CD4-positive, alpha-beta T cell treated with Interleukin-12 subunit alpha and Interleukin-12 subunit beta, for 1 hour (primary cell): ENCODE measurements around the gene OR10A6.

Source experiments
- DNase-seq: peaks from one replicate; pipeline ENCODE4 v3.0.0-alpha.2; 2020

OR10A6 gene, protein sequence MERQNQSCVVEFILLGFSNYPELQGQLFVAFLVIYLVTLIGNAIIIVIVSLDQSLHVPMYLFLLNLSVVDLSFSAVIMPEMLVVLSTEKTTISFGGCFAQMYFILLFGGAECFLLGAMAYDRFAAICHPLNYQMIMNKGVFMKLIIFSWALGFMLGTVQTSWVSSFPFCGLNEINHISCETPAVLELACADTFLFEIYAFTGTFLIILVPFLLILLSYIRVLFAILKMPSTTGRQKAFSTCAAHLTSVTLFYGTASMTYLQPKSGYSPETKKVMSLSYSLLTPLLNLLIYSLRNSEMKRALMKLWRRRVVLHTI

DNA sequence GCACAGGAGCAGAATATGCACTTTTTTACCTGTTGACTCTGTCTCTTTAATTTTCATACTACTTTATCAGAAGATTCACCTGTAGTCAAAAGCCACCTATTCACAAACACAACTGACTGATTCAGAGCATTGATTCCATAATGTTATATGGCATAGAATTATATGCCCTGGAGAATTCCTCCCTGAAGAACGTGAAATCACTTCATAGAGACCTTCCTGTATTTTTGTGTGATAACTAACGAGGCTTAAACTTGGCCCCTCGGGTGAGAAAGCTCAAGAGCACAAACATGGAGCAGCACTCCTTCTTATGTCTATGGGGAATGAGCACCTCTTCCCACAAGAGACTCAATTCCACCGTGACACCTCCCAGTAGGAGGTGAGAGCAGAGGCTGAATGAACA is at the start of gene OR10A6:
OR10A6 (minus strand) TSS at position 101 of the 400 bp plus-strand sequence. CDS start 2,606 bp downstream, outside the sequence.
- DNase-seq, result no peak

DNA sequence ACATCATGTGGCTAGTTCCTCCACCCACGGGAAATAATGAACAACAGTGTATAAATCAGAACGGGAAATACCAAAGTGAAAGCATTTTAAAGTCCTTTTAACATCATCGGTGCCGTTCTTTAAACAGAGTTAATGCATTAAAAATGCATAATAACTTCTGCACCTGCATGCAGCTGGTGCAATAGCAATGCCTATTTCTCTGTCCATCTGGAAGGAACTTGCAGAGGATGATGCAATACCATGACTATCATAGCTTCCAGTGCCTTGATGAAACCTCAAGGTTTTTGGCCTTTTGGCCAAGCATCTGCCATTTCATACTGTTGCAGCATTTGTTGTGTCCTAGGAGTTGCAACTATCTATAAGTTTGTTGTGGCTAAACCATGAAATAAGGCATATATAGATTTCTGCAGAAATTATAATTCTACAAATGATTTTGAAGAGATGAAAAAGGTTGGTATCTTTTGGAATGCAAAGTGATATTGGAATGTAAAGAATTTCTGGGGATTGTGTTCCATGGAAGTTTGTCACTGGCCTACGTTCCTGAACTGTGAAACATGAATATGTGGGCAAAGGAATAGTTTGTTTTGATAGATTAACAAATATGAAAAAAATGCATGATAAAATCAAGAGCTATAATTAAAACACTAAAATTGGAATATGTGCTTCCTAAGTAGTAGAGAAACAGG is 46.3 kb upstream of the OR10A6 start:
- DNase-seq, result no peak

DNA sequence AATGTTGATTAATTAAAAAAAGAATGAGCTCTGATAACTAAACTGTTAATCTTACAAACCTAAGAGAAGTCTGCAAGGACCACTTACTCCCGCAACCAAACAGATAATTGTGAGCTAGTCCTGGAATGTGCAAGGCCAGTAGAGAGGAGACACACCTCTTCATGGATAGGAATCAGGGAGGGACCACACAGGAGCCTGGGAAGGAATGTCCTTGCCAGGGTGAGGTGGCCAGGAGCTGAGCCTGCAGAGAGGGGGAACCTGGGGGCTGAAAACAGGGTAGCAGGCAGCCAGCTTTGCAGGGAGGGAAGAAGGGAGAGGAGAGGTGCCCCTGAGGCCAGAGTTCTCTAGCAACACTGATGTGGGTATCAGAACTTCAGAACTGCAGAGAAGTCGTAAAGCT is 43.6 kb upstream of the OR10A6 start:
- no peak for DNase-seq

DNA sequence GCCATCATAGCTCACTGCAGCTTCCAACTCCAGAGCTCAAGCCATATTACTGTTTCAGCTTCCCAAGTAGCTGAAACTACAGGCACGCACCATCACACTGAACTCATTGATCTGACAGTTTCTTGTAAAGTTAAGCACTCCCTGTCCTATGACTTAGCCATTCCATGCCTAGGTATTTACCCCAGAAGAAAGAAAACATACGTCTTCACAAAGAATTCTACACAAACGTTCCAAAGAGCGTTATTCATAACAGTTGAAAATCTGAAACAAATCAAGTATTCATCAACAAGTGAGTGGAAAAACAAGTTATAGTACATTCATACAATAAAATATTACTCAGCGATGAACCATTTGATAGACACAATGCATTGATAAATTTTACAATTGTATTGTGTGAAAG is 41.9 kb upstream of the OR10A6 start:
- DNase-seq, result no peak

DNA sequence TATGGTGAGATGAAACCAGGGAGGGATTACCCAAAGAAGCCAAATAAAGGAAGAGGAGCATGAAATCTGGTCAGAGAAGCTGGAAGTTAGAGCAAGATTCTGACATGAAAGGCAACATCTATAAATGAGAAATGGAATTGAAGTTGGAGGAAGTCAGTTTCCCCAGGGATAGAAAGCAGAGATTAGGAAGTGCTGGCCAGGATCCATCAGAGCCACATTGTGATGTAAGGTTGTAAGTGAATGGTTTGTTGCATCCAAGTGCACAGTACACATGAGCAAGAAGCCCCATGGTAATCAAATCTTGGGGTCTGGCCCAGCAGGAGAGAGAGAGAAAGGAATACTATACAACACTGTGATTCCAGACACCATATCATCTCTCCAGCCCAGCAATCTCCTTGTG is 40.8 kb upstream of the OR10A6 start:
- no peak for DNase-seq

DNA sequence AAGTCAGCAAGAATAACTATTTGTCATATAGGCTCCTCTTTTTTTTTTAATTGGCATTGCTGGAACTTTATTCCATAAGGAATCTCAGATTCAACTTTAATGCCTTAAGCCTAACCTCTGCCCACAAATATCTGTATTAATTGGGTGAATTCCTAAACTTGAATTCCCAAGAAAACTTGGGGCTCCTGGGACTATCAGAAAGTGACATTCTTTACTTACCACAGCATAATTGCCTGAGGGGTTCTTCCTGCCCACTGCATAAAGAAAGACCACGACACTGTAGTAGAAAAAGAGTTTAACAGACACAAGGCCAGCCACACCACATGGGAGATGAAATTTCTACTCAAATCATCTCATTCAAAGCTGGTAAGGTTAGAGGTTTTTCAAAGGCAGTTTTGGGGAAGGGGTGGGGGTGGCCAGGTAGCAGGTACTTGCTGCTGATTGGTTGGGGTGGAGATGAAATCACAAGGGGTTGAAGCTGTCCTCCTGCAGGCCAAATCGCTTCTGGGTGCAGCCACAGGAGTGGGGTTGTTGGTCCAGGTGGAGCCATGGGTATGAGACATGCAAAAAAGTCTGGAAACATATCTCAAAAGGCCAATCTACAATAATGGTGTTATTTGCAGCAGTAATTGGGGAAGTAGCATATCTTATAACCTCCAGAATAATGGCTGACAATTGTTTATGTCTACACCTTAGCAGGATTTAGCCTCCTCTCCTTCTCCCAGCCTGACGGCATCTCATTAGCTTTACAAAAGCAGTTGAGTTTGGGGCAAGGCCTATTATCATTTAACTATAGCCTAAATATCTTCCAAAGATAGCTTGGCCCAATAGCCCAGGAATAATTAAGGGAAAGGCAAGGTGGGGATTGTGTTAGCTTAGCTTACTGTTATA is 38.9 kb upstream of the OR10A6 start:
- DNase-seq, result no peak

DNA sequence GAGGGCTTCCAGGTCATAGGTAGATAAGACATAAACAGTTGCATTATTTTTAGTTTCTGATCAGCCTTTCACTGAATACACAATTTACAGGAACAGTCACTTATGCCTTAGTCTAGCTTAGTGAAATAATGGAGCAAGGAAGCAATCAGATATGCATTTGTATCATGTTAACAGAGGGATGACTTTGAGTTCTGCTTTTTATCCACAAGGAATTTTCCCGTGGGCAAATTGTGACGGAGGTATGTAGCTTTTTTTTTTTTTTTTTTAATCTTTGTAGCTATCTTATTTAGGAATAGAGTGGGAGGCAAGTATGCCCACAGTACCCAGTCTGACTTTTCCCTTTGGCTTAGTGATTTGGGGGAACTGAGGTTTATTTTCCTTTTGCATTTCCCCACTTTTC is 37.6 kb upstream of the OR10A6 start:
- DNase-seq, result no peak

DNA sequence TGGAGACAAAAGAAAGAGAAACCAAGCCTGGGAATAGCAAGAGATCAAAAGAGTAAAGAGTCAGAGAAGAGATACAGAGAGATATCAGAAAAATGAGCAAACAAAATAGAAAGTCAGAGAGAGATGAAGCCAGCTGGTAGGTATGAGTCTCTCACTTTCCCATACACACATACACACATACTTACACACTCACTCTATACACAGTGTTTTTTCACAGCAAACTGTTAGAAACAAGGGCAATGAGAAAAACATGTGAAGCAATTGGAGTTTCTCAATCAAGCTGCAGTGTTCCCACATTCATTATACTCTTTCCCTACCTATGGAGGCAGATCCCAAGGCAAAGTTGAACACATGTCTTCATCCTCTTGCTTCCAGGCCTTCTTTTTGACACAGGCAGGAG is 36.8 kb upstream of the OR10A6 start:
- DNase-seq, result no peak

DNA sequence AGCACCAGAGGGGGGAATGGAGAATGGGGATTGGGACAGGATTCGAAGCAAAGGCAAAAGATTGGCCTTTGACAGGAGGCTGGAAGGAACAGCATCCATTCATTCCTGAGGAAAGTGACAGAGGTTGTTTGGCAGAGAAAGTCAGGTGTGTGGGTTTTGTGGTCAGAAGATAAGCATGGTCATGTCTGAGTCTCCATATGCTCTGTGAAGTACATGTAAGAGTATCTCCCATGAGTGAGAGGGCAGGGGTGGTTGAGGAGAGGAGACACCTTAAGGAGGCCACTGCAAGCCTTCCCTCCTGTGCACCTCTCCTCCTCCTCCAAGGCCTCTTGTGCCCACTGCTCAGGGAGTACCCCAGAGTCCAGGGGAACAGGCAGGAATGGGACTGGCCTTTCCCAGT is 36.0 kb upstream of the OR10A6 start:
- DNase-seq, result no peak

DNA sequence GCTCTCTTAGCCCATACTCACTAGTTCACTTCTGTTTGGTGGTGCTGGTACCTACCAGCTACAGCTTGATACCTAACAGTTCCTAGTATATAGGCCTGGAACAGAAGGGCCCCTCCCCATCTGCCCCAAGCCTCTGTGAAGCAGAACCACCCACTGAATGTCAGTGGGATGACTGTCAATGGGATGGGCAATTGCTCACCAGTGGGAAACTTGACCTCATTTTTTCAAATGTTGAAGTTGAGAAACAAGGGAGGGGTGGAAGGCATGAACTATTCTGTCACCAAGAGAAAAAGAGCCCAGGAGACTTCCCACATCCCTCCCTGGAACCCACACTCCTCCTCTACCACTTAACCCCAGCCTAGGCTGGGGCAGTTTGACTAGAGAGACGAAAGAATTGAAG is 34.3 kb upstream of the OR10A6 start, which contains the start of gene NLRP10:
NLRP10 (minus strand) TSS at position 62 of the 400 bp plus-strand sequence. CDS start 1,952 bp downstream, outside the sequence.
- no peak for DNase-seq

DNA sequence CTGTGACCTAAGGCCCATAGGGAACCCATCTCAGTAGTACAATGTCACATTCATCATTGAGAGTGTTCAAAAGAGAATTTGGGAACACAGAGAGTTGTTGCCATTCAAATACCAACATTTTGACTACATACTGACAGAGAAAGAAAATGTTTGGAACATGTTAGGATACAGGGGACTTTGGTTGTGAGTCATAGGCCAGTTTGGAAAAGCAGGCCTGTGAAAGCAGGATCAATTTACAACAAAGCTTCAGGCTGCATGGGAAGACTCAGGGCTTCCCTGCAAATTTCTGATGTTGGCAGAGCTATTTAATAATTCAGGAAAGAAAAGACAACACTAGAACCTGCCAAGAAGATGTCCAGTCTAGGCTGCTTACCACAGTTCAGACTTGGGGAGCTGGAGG is 33.8 kb upstream of the OR10A6 start:
- no peak for DNase-seq

DNA sequence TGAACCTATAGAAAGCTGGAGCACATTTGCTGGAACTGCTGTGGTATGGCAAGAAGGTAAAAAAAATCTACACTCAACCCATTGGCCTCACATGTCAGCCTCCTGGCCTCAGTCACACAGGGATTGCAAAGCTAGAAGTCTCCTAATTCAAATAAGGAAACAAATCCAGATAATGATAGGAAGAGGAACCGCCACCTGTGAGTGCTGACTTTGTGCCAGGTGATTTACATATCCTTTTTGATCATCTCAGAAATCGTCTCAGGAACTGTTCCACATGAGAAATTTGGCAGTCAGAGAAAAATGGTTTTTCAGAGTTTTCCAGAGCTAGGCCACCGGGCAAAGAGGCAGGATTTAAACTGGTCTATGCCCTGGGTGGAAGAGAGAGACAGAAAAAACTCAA is 33.2 kb upstream of the OR10A6 start:
- DNase-seq, result no peak

DNA sequence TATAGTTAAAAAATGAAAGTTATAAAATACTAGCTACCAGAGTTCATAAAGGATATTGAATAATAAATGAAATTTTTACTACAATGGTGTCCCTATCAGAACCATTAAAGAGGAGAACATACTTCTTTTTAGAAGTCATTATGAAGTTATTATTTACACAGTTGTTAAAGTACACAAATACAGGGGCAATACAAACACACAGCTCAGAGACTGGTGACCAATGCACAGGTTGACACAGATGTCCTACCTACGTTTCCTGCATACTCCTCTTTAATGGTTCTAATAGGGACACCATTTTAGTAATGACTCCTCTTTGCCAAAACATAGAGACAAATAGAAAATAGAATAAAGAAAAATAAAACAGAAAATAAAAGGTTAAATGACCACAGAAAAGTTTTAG is 24.1 kb upstream of the OR10A6 start:
- no peak for DNase-seq

DNA sequence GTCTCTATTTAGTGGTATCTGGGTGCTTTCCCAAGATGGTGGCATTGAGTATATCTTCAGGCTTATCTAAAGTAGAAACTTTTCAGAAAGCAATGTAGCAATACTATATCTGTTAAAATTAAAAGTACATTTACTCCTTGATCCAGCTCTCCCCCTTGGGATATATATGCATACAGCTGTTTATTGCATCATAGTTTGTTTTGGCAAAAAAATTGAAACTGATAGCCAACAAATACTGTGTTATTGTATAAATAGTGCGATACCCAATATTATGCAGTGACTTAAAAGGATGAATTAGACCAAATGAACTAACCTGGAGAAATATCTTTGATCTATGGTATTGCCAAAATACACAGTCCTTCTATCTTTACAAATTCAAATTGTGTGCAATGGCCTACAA is 18.9 kb upstream of the OR10A6 start:
- no peak for DNase-seq

DNA sequence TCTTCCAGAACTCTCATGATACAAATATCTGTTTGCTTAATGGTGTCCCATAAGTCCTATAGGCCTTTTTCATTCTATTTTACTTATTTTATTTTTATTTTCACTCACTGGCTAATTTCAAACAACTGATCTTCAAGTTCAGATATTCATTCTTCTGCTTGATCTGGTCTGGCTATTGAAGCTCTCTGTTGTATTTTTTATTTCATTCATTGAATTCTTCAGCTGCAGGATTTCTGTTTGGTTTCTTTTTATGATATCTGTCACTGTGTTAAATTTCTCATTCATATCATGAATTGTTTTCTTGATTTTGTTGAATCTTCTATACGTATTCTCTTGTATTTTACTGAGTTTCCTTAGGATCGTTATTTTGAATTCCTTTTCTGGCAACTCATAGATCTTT is 13.1 kb upstream of the OR10A6 start:
- no peak for DNase-seq

DNA sequence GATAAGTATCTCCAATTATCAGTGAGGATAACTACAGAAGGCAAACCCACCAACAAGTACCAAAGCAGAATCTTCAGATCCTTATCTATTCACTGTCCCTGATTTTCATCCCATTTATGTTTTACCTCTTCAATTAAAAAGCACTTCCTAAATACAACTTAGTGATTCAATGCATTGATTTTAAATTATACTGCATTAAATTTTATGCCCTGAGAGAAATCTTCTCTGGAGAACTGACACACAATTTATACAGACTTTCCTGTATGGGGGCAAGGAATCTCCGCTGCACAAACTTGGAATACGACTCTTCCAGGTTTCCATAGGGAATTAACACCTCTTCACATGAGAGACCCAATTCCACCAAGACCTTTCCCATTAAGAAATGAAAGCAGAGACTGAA is 10.5 kb upstream of the OR10A6 start, which contains the start of gene OR10A3:
OR10A3 (minus strand) TSS at position 101 of the 400 bp plus-strand sequence. CDS start 2,188 bp downstream, outside the sequence.
- no peak for DNase-seq

DNA sequence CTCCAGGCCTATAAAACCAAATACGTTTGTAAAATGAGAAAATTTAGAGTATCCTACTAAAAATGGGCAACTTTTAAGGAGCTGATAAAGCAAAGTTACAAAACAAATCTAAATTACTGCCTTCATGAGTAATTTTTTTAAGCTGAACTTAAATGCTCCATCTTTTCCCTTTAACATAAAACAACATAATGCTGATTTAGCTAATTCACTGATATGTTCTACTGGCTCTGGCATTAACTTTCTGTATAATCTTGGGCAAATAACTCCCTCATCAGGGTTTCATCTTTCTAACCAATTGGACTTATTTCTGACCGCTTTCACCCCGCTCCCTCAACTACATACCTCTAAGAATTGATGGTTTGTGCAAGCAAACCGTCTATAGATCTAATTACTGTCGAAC is 10.1 kb upstream of the OR10A6 start:
- no peak for DNase-seq

DNA sequence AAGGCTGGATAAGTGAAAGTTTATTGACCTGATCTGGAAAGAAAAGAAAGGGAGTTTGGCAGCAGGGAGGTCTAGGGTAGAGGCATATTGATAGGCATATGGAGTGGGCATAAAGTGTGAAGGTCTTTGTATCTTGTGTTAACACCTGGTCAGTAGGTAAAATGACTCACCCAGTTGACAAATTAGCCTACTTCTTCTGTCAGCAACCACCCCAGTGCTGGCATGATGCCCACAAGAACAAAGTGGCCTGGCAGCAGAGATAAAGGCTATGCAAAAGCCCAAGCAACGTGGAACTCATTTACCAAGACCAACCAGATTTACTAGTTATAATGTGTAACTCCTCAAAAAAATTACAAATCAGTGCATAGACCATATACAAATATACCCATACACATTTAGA is 5.5 kb upstream of the OR10A6 start:
- no peak for DNase-seq

DNA sequence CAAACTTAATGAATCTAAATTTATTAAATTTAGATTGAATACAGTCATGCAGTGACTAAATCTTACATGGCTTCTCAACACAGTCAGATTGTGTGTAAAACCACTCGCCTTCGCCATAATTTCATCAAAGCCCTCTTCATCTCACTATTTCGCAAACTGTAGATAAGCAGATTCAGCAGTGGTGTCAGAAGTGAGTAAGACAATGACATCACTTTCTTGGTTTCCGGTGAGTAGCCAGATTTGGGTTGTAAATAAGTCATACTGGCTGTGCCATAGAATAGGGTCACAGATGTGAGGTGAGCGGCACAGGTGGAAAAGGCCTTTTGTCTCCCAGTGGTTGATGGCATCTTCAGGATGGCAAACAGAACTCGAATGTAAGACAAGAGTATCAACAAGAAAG is 3.4 kb downstream of the OR10A6 start:
- DNase-seq, result no peak

DNA sequence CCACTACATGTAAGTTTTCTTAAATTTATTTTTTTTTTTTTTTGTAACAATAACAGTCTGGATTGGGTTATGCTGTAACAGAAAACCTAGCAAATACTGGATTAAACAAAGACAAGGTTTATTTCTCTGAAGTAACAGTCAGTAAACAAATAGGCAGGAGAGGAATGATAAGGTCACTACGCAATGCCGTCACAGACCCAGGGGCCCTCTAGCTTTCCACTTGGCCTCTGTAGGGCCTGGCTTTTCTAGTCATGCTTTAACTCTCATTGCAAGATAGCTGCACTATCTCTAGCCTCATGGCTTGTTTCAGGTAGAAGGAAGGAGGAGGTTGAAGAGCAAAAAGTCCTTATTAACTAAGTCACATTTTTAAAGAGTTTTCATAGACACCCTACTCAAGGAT is 6.5 kb downstream of the OR10A6 start:
- DNase-seq, result no peak

DNA sequence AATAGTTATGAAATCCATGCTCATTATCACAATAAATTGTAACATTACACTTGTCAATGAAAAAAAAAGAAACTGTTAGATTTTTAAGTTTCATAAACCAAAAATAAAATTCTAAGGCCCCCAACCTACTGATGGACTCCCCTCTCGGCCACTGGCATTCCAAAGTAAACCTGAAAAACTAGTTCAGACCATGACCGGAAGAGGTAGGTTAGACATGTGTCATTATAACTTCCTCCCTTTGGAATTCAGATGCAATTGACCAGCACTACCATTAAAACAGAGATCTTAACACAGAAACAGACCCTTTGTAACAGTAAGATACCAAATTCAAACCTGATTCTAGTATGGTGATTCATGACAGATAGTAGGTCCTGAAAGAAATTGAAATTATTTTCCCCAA is 12.9 kb downstream of the OR10A6 start:
- DNase-seq, result no peak

DNA sequence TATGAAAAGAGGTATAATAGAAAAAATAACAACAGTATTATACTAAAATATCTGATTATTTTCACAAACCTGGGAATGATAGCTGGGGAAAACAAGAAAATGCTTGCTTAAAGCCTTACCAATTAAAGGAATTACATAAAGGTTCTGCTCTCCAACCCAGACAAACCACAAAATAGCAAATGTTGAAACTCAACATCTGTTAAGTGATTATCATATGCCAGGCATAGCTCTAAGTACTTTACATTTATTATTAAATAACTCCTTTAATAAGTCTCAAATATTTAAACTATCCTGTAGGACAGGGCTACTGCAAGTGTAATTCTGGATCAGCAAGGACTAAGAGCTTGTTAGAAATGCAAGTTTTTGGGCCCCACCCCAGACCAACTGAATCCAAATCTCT is 20.1 kb downstream of the OR10A6 start:
- DNase-seq, result no peak

DNA sequence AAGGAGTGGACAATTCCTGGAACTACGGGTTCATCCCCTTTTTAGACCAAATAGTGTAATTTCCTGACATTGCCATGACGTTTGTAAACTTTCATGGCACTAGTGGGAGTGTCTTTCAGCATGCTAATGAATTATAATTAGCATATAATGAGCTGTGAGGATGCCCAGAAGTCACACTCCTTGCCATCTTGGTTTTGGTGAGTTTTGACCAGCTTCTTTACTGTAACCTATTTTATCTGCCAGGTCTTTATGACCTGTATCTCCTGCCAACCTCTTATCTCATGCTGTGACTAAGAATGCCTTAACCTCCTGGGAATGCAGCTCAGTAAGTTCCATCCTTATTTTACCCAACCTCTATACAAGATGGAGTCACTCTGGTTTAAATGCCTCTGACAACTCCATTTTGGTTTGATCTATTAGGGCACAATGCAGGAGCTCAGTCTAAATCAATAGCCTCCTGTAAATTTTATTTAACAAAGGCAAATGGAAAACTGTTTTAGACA is 20.7 kb downstream of the OR10A6 start:
- DNase-seq, result no peak
